ENCODE measurements around the gene NKX1-2.

Gene NKX1-2

DNA sequence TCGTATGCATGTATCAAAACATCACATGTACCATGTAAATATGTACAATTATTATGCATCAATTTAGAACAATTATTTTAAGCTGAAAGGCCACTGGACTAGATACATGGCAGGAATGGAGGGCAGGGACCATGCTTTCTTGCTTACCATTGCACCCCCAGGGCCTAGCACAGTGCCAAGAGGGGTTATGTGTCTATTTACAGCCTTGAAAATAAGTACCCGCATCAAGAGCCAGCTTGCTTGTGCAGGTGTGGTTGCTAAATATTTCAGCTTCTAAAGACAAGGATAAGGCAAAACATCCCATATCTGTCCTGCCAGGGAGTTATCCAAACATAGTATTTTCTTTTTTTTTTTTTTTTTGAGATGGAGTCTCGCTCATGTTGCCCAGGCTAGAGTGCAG lies 16.4 kb downstream of the NKX1-2 start:
- H3K27ac ChIP-seq (replicated peaks): no peak overlapping the region
- no peak for DNase-seq (ENCODE audit: low read depth in 1 of 2, low spot score in 1 of 2)
- TF ChIP-seq, protein P1, sequence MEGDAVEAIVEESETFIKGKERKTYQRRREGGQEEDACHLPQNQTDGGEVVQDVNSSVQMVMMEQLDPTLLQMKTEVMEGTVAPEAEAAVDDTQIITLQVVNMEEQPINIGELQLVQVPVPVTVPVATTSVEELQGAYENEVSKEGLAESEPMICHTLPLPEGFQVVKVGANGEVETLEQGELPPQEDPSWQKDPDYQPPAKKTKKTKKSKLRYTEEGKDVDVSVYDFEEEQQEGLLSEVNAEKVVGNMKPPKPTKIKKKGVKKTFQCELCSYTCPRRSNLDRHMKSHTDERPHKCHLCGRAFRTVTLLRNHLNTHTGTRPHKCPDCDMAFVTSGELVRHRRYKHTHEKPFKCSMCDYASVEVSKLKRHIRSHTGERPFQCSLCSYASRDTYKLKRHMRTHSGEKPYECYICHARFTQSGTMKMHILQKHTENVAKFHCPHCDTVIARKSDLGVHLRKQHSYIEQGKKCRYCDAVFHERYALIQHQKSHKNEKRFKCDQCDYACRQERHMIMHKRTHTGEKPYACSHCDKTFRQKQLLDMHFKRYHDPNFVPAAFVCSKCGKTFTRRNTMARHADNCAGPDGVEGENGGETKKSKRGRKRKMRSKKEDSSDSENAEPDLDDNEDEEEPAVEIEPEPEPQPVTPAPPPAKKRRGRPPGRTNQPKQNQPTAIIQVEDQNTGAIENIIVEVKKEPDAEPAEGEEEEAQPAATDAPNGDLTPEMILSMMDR (IDR thresholded peaks at IDR 0.05; ENCODE audit: insufficient read depth, low read length): no peak
- TF ChIP-seq, protein P2, sequence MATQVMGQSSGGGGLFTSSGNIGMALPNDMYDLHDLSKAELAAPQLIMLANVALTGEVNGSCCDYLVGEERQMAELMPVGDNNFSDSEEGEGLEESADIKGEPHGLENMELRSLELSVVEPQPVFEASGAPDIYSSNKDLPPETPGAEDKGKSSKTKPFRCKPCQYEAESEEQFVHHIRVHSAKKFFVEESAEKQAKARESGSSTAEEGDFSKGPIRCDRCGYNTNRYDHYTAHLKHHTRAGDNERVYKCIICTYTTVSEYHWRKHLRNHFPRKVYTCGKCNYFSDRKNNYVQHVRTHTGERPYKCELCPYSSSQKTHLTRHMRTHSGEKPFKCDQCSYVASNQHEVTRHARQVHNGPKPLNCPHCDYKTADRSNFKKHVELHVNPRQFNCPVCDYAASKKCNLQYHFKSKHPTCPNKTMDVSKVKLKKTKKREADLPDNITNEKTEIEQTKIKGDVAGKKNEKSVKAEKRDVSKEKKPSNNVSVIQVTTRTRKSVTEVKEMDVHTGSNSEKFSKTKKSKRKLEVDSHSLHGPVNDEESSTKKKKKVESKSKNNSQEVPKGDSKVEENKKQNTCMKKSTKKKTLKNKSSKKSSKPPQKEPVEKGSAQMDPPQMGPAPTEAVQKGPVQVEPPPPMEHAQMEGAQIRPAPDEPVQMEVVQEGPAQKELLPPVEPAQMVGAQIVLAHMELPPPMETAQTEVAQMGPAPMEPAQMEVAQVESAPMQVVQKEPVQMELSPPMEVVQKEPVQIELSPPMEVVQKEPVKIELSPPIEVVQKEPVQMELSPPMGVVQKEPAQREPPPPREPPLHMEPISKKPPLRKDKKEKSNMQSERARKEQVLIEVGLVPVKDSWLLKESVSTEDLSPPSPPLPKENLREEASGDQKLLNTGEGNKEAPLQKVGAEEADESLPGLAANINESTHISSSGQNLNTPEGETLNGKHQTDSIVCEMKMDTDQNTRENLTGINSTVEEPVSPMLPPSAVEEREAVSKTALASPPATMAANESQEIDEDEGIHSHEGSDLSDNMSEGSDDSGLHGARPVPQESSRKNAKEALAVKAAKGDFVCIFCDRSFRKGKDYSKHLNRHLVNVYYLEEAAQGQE (IDR thresholded peaks at IDR 0.05; ENCODE audit: insufficient replicate concordance, low read depth): no peak
- TF ChIP-seq GABPA (IDR thresholded peaks at IDR 0.05; ENCODE audit: low read depth): no peak
- TF ChIP-seq SPI1 (IDR thresholded peaks at IDR 0.05; ENCODE audit: borderline replicate concordance, low read depth): no peak
- no peak for TF ChIP-seq POLR2AphosphoS5 (IDR thresholded peaks at IDR 0.05; ENCODE audit: low read depth)
- H3K4me3 ChIP-seq (replicated peaks; ENCODE audit: insufficient read depth, low read length): no peak overlapping the region
- peaks cover 3% of the 10 kb centered on the region for H3K27me3 ChIP-seq (ENCODE audit: insufficient read depth, poor library complexity, severe bottlenecking)

DNA sequence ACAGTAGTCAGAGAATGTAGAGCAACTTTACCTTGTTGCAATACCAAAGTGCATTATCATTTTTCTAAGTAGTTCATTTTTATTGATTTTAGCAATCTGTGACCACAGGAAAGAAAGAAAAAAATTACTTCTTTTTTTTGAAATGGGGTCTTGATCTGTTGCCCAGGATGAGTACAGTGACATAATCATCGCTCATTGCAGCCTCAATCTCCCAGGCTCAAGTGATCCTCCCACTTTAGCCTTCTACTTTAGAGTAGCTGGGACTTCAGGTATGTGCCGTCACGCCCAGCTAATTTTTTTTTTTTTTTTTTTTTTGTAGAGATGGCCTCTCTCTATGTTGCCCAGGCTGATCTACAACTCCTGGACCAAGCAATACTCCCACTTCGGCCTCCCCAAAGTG lies 19.8 kb downstream of the NKX1-2 start:
- TF ChIP-seq GABPA (IDR thresholded peaks at IDR 0.05; ENCODE audit: low read depth) (no peak), POLR2AphosphoS5 (IDR thresholded peaks at IDR 0.05; ENCODE audit: low read depth) (no peak), SPI1 (IDR thresholded peaks at IDR 0.05; ENCODE audit: borderline replicate concordance, low read depth) (no peak)
- TF ChIP-seq, protein P2 (IDR thresholded peaks at IDR 0.05; ENCODE audit: insufficient replicate concordance, low read depth): no peak
- TF ChIP-seq, protein P1 (IDR thresholded peaks at IDR 0.05; ENCODE audit: insufficient read depth, low read length): no peak
- no peak overlapping the region for H3K27ac ChIP-seq (replicated peaks)
- no peak overlapping the region for H3K4me3 ChIP-seq (replicated peaks; ENCODE audit: insufficient read depth, low read length)
- no peak for DNase-seq (ENCODE audit: low read depth in 1 of 2, low spot score in 1 of 2)
- peaks cover 5% of the 10 kb centered on the region for H3K27me3 ChIP-seq (ENCODE audit: insufficient read depth, poor library complexity, severe bottlenecking)

DNA sequence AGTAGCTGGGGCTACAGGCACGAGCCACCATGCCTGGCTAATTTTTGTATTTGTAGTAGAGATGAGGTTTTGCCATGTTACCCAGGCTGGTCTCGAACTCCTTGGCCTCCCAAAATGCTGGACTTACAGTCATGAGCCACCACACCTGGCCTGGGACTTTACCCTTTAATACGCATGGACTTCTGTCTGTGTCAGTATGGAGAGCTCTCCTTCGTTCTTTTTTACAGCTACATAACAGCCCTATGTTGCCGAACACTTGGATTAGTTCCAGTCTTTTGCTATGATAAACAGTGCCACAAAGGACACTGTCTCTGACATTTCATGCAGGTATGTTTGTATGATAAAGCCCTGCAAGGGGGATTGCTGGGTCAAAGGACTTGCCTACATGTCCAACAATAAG lies 20.3 kb downstream of the NKX1-2 start:
- DNase-seq (ENCODE audit: low read depth in 1 of 2, low spot score in 1 of 2): no peak
- TF ChIP-seq, protein P1 (IDR thresholded peaks at IDR 0.05; ENCODE audit: insufficient read depth, low read length): no peak
- TF ChIP-seq, protein P2 (IDR thresholded peaks at IDR 0.05; ENCODE audit: insufficient replicate concordance, low read depth): no peak
- TF ChIP-seq POLR2AphosphoS5 (IDR thresholded peaks at IDR 0.05; ENCODE audit: low read depth) (no peak), GABPA (IDR thresholded peaks at IDR 0.05; ENCODE audit: low read depth) (no peak), SPI1 (IDR thresholded peaks at IDR 0.05; ENCODE audit: borderline replicate concordance, low read depth) (no peak)
- Histone ChIP-seq H3K4me3 (replicated peaks; ENCODE audit: insufficient read depth, low read length) (no peak overlapping the region), H3K27ac (replicated peaks) (no peak overlapping the region), H3K27me3 (ENCODE audit: insufficient read depth, poor library complexity, severe bottlenecking) (peaks cover 5% of the 10 kb centered on the region)

Measured in HL-60 (cell line).